Measurements from ENCODE around the gene MIA2.
"Not testable (repeated sequence)": the region's sequence is repeated elsewhere in the genome, so short reads cannot be mapped to it uniquely, and the experiment has no call there.

Gene MIA2

GRCh38 chr14:39276005-39276404 is 42.3 kb downstream of the MIA2 start:
- no peak for DNase-seq

GRCh38 chr14:39276579-39277114 is 42.9 kb downstream of the MIA2 start:
- no peak for DNase-seq

- no peak for DNase-seq
Measured at GRCh38 chr14:39279515-39279914, 45.8 kb downstream of the MIA2 start.

- not testable (repeated sequence) for DNase-seq
Measured at GRCh38 chr14:39280678-39281077, 47.0 kb downstream of the MIA2 start.

- no peak for DNase-seq
Measured at GRCh38 chr14:39289523-39289922, 55.8 kb downstream of the MIA2 start.

GRCh38 chr14:39291701-39292100 is 58.0 kb downstream of the MIA2 start:
- DNase-seq, result no peak

GRCh38 chr14:39293629-39294028 is 59.9 kb downstream of the MIA2 start:
- DNase-seq, result no peak

- not testable (repeated sequence) for DNase-seq
Measured at GRCh38 chr14:39300389-39300788, 66.7 kb downstream of the MIA2 start.

- DNase-seq, result no peak
Measured at GRCh38 chr14:39302124-39302810, 68.6 kb downstream of the MIA2 start.

GRCh38 chr14:39303115-39303514 is 69.4 kb downstream of the MIA2 start:
- no peak for DNase-seq

GRCh38 chr14:39307815-39308214 is 74.1 kb downstream of the MIA2 start:
- DNase-seq, result no peak

- DNase-seq, result no peak
Measured at GRCh38 chr14:39310051-39310450, 76.3 kb downstream of the MIA2 start.

- DNase-seq, result no peak
Measured at GRCh38 chr14:39315859-39316444, 82.2 kb downstream of the MIA2 start.

- no peak for DNase-seq
Measured at GRCh38 chr14:39316830-39317553, 83.3 kb downstream of the MIA2 start.

GRCh38 chr14:39318574-39318973 is 84.9 kb downstream of the MIA2 start:
- DNase-seq, result no peak

GRCh38 chr14:39319381-39319780 is 85.7 kb downstream of the MIA2 start:
- no peak for DNase-seq

- DNase-seq, result no peak
Measured at GRCh38 chr14:39320318-39320717, 86.6 kb downstream of the MIA2 start.

- DNase-seq, result no peak
Measured at GRCh38 chr14:39322807-39323206, 89.1 kb downstream of the MIA2 start.

- DNase-seq, result no peak
Measured at GRCh38 chr14:39324097-39324496, 90.4 kb downstream of the MIA2 start.

- DNase-seq, result no peak
Measured at GRCh38 chr14:39339003-39339402, 105.3 kb downstream of the MIA2 start.

- not testable (repeated sequence) for DNase-seq
Measured at GRCh38 chr14:39341126-39341525, 107.4 kb downstream of the MIA2 start.

GRCh38 chr14:39342768-39343167 is 109.1 kb downstream of the MIA2 start:
- no peak for DNase-seq

- no peak for DNase-seq
Measured at GRCh38 chr14:39343614-39344013, 109.9 kb downstream of the MIA2 start.

- DNase-seq, result no peak
Measured at GRCh38 chr14:39350866-39351265, 117.2 kb downstream of the MIA2 start.

Measured in KG1 (cell line).